Astrocyte of the spinal cord (primary cell): ENCODE results near the gene TPO.
"Not testable (repeated sequence)": the region's sequence is repeated elsewhere in the genome, so short reads cannot be mapped to it uniquely, and the experiment has no call there.

Experiments
- DNase-seq: peaks from one replicate; pipeline ENCODE4 v3.0.0; 2011; ENCODE audit warnings: low read depth, low spot score
- H3K4me3 ChIP-seq: 2 replicates; pipeline ENCODE4 v1.5.1; 2011; ENCODE audit warnings: low read depth, mild to moderate bottlenecking, low read length, moderate library complexity
- in situ Hi-C: cut with HindIII; loops from 2 replicates; pipeline ENCODE4 v1.10.0; 2017; ENCODE audit warnings: low sequenced_read_pairs
- TF ChIP-seq, protein P1 (sequence below): IDR thresholded peaks from 2 replicates; pipeline ENCODE4 v1.5.1; 2012; ENCODE audit warnings: low read depth, mild to moderate bottlenecking, low read length, inconsistent platforms

Gene TPO

GRCh38 chr2:1561259-1561658, 148.0 kb downstream of the TPO start:
- TF ChIP-seq, protein P1, sequence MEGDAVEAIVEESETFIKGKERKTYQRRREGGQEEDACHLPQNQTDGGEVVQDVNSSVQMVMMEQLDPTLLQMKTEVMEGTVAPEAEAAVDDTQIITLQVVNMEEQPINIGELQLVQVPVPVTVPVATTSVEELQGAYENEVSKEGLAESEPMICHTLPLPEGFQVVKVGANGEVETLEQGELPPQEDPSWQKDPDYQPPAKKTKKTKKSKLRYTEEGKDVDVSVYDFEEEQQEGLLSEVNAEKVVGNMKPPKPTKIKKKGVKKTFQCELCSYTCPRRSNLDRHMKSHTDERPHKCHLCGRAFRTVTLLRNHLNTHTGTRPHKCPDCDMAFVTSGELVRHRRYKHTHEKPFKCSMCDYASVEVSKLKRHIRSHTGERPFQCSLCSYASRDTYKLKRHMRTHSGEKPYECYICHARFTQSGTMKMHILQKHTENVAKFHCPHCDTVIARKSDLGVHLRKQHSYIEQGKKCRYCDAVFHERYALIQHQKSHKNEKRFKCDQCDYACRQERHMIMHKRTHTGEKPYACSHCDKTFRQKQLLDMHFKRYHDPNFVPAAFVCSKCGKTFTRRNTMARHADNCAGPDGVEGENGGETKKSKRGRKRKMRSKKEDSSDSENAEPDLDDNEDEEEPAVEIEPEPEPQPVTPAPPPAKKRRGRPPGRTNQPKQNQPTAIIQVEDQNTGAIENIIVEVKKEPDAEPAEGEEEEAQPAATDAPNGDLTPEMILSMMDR = no peak
- no peak overlapping the region for H3K4me3 ChIP-seq
- no peak for DNase-seq
- in situ Hi-C loops = no loop called here

DNA sequence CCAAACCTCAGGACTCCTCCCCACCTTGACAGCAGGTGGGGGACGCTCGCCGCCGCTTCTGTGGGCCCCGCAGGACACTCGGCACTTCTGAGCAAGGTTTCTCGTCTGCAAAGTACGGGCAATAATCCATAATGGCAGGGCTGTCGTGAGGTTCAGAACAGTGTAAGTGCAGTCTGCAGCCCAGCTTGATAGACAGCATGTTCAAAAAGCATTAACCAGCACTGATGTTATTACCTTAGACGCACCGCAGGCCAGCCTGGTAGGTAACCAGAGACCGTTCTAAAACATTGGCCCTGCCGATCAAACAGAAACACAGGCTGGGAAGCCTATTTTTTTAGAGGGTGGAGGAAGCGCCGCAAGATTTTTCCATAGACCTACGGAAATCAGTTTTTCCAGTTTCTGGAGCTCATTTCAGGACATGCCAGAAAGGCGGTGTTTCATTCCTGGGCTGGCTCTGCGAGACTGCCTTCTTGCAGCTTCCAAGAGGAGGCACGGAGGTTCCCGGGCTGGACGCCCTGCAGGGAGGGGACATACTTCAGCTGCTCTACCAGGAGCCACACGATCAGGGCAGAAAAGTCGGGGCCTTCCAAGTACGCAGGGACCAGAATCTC, 148.7 kb downstream of the TPO start:
- no peak overlapping the region for H3K4me3 ChIP-seq
- no peak for DNase-seq
- in situ Hi-C loops = no loop called here
- TF ChIP-seq, protein P1 = no peak

- H3K4me3 ChIP-seq = no peak overlapping the region
- no peak for DNase-seq
- in situ Hi-C loops = no loop called here
- TF ChIP-seq, protein P1 = no peak
Measured at GRCh38 chr2:1563084-1563857, 150.0 kb downstream of the TPO start.

GRCh38 chr2:1563943-1564891, 151.0 kb downstream of the TPO start:
- H3K4me3 ChIP-seq = no peak overlapping the region
- DNase-seq = no peak
- in situ Hi-C loops = no loop called here
- TF ChIP-seq, protein P1 = no peak

- no peak for DNase-seq
- in situ Hi-C loops = no loop called here
- H3K4me3 ChIP-seq = no peak overlapping the region
- TF ChIP-seq, protein P1 = no peak
Measured at GRCh38 chr2:1567556-1568344, 154.5 kb downstream of the TPO start.

DNA sequence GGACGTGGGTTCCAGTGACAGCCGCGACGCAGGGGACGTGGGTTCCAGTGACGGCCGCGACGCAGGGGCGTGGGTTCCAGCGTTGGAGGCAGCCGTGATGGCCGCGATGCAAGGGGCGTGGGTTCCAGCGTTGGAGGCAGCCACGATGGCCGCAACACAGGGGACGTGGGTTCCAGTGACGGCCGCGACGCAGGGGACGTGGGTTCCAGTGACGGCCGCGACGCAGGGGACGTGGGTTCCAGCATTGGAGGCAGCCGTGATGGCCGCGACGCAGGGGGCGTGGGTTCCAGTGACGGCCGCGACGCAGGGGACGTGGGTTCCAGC, 155.0 kb downstream of the TPO start:
- in situ Hi-C loops = not testable (repeated sequence)

More for the DNA sequence above, 155.0 kb downstream of the TPO start:
- not testable (repeated sequence) for DNase-seq, H3K4me3 ChIP-seq
